ENCODE data around the gene FAM180B.
A peak's percentile ranks its signal among the peaks of the same experiment; 100 is the strongest.

Gene FAM180B

GRCh38 chr11:47566149-47566698 lies 20.3 kb upstream of the FAM180B start:
- no peak for DNase-seq (ENCODE audit: low read depth in 2 of 2, low spot score in 1 of 2)

GRCh38 chr11:47569646-47570045 lies 16.8 kb upstream of the FAM180B start:
- no peak for DNase-seq (ENCODE audit: low read depth in 2 of 2, low spot score in 1 of 2)

DNA sequence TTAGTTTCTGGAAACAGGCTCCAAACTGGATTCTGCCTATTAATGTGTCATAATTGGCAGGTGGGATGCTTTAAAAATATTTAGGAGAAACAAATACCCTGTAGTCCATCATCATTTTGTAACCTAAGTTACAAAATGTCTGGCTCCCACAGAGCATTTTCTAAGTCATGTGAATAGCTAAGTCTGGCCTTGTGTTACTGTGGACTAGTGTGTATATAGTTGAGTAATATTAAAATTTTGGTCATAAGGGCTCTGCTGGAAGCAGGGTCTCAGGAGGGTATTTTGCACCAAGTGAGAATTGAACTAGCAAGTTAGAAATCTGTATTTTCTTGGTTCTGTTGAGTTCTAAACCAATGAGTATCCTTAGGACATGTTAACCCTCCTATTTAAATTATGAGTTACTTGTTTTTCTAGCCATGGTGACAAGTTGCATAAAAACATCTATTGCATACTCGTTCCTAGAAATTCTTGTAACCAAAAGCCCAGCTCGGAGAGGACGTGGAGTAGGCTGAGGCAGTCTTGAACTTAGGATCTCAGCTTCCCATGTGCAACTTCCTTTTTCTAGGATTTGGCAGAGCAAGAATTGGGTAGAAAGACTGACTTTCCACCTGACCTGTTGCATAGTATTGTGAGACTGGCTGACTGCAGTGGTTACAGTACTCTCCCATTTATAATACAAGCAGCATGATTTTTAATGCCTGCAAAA lies 15.7 kb upstream of the FAM180B start:
- DNase-seq (ENCODE audit: low read depth in 2 of 2, low spot score in 1 of 2): no peak

DNA sequence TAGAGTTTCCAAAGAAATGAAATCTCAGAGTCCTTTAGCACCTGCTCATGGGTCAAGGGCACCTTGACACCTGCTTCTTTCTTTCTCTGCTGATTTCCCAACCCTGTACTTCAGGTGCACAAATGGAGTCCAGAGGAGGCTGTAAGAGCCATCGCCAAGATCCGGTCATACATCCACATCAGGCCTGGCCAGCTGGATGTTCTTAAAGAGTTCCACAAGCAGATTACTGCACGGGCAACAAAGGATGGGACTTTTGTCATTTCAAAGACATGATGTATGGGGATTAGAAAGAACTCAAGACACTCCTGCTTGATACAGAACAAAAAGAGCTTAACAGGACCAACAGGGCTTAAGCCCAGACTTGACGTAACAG lies 15.1 kb upstream of the FAM180B start:
- DNase-seq (ENCODE audit: low read depth in 2 of 2, low spot score in 1 of 2): no peak

DNA sequence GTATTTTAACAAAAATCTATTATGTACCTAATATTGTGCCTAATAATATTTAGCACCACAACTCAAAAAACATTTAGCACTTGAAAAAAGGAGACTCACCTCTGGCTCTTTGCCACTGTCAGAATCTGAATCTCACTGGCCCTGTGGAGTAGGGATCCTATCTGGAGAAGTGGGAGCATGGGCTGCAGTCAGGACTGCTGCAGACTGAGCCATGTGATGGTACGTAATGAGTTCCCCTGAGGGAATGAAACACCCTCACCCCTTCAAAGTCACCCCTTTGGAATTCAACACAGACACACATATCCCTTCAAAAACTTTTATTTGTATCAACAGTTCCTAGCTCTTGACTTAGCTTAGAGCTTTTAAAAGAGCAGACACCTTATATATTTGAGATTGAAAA lies 14.6 kb upstream of the FAM180B start:
- DNase-seq (ENCODE audit: low read depth in 2 of 2, low spot score in 1 of 2): no peak

DNA sequence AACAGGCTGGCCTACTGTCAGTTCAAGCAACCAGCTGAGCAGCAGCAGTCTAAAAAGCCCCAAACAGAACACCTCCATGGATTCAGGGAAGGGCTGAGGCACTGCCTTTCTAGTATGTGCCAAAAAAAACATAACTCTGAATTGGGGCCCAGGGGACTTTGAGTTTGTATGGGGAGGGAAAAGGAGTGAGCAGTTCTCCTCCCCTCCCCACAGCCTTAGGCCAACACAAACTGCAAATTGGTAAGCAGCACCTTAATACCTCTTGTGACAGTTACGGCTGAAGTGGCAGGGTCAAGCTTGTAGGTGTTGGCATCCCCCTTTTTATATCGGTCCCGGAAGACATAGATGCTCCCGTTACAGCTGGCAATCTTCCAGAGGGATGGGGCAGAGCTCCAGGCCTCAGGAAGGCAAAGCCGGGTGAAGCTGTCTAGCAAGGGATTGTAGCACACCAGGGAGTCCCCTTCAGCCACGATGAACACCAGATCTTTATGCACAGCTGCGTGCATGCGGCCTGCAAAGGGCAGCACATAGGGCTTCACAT lies 13.7 kb upstream of the FAM180B start:
- DNase-seq (ENCODE audit: low read depth in 2 of 2, low spot score in 1 of 2): no peak

DNA sequence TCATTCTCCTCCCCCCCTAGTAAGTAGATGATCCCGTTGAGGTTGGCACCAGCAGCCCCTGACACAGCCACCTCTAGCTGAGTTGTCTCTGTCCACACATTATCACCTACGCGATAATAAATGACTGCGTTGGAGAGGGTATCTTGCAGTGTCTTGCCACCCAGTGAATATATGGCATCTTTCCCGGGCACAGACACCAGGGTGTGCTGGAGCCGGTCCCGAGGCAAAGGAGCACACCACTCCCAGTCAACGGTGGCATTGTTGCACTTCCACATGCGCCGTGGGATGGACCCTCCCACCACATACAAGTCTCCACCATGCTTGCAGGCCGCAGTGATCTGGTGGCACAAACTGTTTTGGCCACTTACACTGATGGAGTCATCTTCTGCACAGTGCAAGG lies 13.2 kb upstream of the FAM180B start:
- no peak for DNase-seq (ENCODE audit: low read depth in 2 of 2, low spot score in 1 of 2)

DNA sequence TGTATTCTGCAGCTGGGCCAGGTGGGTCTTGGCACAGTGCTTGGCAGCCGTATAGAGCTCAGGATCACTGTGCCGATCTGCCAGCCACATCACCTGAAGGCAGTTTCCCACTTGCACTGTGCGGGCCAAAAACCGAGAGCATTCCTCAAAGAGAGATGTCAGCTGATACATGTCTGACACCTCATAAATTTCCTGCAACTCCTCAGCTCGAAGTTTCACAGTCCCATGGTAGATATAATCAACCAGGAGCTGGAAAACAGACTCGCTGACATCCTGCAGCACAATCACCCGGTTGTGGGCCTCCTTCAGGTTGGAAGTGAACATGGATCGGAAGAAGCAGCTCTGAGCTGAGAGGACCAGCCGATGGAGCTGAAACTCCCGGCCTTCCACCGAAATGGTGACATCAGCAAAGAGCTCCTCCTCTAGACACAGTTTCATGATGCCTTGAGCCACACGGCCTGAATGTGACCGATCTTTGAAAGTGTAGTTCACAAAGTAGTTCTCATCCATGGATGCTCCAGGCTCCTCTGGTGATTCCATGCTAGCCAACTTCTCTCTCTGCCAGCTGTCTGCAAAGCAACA lies 8.9 kb upstream of the FAM180B start:
- DNase-seq (ENCODE audit: low read depth in 2 of 2, low spot score in 1 of 2): no peak

GRCh38 chr11:47578524-47579494 lies 7.7 kb upstream of the FAM180B start, which contains the start of the genes KBTBD4 and NDUFS3:
KBTBD4 (minus strand) TSS chr11:47578970; CDS start chr11:47578951, 19 bp downstream.
NDUFS3 (plus strand) TSS chr11:47579074; CDS start chr11:47579092, 18 bp downstream.
- peak; percentile 74 to 77 for DNase-seq (ENCODE audit: low read depth in 2 of 2, low spot score in 1 of 2)

DNA sequence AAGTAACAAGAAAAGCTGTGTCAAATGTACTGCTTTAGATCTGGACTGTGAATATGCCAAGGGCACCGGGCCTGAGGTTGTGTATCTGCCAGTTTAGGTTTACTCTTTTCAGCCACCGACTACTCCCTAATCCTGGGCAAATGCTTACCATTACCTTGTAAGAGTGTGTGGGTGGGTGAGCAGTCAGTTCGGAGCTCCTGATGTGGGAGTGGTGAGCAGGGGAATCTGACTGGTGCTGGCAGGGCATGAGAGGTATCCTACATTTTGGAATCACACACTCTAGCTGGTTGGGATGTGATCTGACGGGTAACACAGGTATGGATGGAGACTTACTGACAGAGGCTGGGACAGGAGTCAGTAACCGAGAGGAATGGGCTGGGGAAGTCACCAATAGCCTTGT lies 2.6 kb upstream of the FAM180B start:
- DNase-seq (ENCODE audit: low read depth in 2 of 2, low spot score in 1 of 2): no peak

DNA sequence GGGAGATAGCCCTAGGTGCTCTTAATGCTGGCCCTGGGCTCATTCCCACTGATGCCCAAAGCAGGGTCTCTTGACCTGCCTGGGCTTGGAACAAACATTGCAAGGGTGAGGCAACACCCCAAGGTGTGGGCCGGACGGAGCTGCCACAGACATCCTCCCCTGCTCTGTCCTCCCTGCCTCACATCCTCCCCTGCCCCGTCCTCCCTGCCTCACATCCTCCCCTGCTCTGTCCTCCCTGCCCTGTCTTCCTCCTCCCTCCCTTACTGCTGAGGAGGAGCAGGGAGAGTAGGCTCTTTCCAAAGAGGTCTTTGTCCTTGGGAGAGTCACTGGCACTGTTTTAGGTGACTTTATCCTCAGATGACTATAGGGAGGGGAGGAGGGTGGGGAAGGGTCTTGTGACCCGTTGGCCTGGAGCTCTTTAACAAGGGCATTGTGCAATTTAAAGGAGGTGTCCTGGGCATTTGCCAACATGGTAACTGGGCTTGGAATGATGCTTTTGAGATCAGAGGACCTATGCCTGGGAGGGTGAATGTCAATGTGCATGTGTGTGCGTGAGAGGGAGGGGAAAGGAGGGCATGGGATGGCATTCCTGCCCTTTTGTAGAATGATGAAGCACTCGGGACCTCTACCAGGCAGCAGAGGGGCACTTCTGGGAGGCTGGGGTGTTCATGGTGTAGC lies 700 bp downstream of the FAM180B start:
- DNase-seq (ENCODE audit: low read depth in 2 of 2, low spot score in 1 of 2): no peak

- no peak for DNase-seq (ENCODE audit: low read depth in 2 of 2, low spot score in 1 of 2)
Observed at GRCh38 chr11:47587723-47588326, 1.3 kb downstream of the FAM180B start.

GRCh38 chr11:47589118-47589517 lies 2.6 kb downstream of the FAM180B start:
- no peak for DNase-seq (ENCODE audit: low read depth in 2 of 2, low spot score in 1 of 2)

DNA sequence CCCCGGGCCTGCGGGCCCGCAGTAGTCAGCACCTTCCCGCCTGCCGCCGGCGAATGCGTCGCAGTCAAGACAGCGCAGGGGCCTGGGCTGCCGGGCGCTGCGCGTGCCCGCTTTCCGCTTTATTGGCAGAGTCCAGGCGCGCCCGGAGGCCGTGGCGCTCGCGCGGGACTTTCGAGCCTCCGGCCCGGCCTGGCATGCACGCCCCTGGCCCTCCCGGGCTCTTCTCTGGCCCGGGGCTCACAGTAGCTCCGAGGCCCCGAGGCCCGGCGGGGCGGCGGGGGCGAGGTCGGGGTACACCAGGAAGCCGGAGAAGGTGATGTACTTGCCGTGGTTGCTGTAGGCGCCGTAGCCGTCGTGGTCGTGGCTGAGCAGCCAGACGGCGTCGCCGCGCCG lies 3.1 kb downstream of the FAM180B start:
- no peak for DNase-seq (ENCODE audit: low read depth in 2 of 2, low spot score in 1 of 2)

DNA sequence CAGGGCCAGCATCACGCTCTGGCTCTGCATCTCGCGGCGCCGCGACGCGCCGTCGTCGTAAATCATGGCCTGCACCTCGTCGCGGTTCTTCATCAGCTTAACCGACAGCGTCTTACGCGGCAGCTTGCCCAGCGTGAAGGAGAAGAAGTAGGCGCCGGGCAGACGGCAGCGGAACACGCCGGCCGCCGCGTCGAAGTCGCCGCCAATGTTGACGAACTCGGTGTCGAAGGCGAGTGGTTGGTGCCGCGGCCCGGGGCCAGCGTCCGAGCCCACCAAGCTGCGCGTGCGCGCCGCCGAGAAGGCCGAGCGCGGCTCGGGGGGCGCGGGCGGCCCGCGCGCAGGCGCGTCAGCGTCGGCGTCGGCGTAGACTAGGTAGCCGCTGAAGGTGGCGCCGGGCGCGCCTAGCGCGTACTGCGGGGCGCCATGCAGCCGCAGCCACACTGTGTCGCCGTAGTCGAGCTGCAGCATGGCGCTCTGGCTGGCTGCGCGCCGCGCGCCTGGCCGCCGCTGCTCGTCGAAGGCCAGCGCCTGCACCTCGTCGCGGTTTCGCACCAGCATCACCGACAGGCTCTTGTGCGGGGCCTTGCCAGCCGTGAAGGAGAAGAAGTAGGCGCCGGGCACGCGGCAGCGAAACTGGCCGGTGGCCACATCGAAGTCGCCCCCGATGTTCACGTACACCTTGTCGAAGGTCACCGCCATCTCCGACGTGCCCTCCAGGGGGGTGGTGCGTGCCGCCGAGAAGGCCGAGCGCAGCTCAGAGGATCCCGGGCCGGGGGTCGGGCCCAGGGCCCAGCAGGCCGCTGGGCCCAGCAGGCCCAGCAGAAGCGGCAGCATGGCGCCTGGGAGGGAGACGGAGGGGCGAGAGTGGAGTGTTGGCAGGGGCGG lies 3.7 kb downstream of the FAM180B start:
- no peak for DNase-seq (ENCODE audit: low read depth in 2 of 2, low spot score in 1 of 2)

GRCh38 chr11:47591764-47592163 lies 5.3 kb downstream of the FAM180B start:
- DNase-seq (ENCODE audit: low read depth in 2 of 2, low spot score in 1 of 2): no peak

GRCh38 chr11:47592251-47592650 lies 5.8 kb downstream of the FAM180B start:
- DNase-seq (ENCODE audit: low read depth in 2 of 2, low spot score in 1 of 2): no peak

DNA sequence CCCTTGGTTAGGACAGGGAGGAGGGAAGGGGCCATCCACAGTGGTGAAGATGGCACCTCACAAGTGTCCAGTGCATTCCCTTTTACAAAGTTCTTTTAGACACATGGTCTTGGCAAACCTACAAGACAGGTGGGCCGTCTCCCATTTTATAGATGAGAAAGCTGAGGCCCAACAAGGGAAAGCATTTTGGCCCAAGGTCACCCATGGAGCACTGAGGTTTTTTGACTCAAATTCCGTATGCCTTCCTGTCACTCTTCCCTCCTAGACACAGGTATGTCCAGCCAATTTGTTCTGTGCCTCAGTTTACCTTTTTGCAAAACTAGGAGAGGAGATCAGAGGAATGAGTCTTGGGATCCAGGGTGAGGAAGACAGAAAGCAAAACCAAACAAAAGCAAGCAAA lies 6.5 kb downstream of the FAM180B start:
- DNase-seq (ENCODE audit: low read depth in 2 of 2, low spot score in 1 of 2): no peak

- DNase-seq (ENCODE audit: low read depth in 2 of 2, low spot score in 1 of 2): no peak
Observed at GRCh38 chr11:47593492-47593933, 7.0 kb downstream of the FAM180B start.
